Activated CD8-positive, alpha-beta T cell treated with anti-CD3 and anti-CD28 coated beads, Interleukin-2, amount 10 ng/mL, durations not matched to agents 7 days and 5 days (primary cell): ENCODE data around the gene AP3M1. TPM values are rescaled to one million over a fixed set of nuclear protein-coding genes. Genes with fewer than 3 reads are reported as not detected.

Experiments used
- ATAC-seq: fragments of 150-1000 bp; cut with Tn5 transposase; one replicate; pipeline ENCODE4 v1.10.0; 2021; ENCODE audit warnings: moderate library complexity
- CTCF ChIA-PET: fragments of 350-600 bp; sonication (Branson Sonifier 250); formaldehyde crosslinking; loops from one replicate; lab custom pipeline; 2021; ENCODE audit warnings: antibody characterized with exemption; lab: Charles Lee
- POLR2A ChIA-PET: fragments of 350-600 bp; sonication (Branson Sonifier 250); formaldehyde crosslinking; loops from one replicate; lab custom pipeline; 2021; ENCODE audit warnings: antibody characterized with exemption; lab: Charles Lee
- DNase-seq: peaks from one replicate; pipeline ENCODE4 v3.0.0-alpha.2; 2020
- H3K27ac Mint-ChIP-seq: one replicate; pipeline ENCODE4 v1.8.0; 2021; ENCODE audit warnings: mild to moderate bottlenecking, mixed read lengths
- H3K27me3 Mint-ChIP-seq: one replicate; pipeline ENCODE4 v1.8.0; 2021; ENCODE audit warnings: low read depth, mixed read lengths
- H3K36me3 Mint-ChIP-seq: one replicate; pipeline ENCODE4 v1.8.0; 2021; ENCODE audit warnings: low read depth, mixed read lengths
- H3K4me1 Mint-ChIP-seq: one replicate; pipeline ENCODE4 v1.8.0; 2021; ENCODE audit warnings: low read depth, mixed read lengths
- H3K4me3 Mint-ChIP-seq: one replicate; pipeline ENCODE4 v1.8.0; 2021; ENCODE audit warnings: mild to moderate bottlenecking, mixed read lengths
- H3K9me3 Mint-ChIP-seq: one replicate; pipeline ENCODE4 v1.8.0; 2022; ENCODE audit warnings: mixed read lengths; ENCODE audit not compliant: insufficient read depth
- total RNA-seq, 2 experiments: library from RNA; stranded (reverse); gene quantifications; one replicate each; pipeline ENCODE4 v1.2.3, GENCODE V29; 2021

The AP3M1 gene
- total RNA-seq, 2 experiments from 2014 or later = 44.2 to 49.1 TPM

GRCh38 chr10:74079936-74080590 lies 70.6 kb downstream of the AP3M1 start:
- POLR2A ChIA-PET = interaction anchor here (1.1 kb wide), 1 partner anchor 158 kb away, joined by 3 read pairs; no protein-coding TSS in a partner anchor
- no peak overlapping the region for H3K27ac Mint-ChIP-seq
- no peak overlapping the region for H3K4me3 Mint-ChIP-seq
- no peaks in the 10 kb centered on the region for H3K27me3 Mint-ChIP-seq
- peaks cover 38% of the 10 kb centered on the region for H3K4me1 Mint-ChIP-seq
- ATAC-seq (no peak), DNase-seq (no peak)
- H3K36me3 Mint-ChIP-seq = peaks cover 27% of the 10 kb centered on the region
- CTCF ChIA-PET = interaction anchor here (1.0 to 9.3 kb wide), 26 partner anchors 15 to 230 kb away, joined by 3 to 103 read pairs (median 6); no protein-coding TSS in a partner anchor
- H3K9me3 Mint-ChIP-seq = no peaks in the 10 kb centered on the region

- Mint-ChIP-seq H3K4me1 (peaks cover 36% of the 10 kb centered on the region), H3K27ac (no peak overlapping the region), H3K4me3 (no peak overlapping the region), H3K27me3 (no peaks in the 10 kb centered on the region), H3K9me3 (no peaks in the 10 kb centered on the region), H3K36me3 (peaks cover 30% of the 10 kb centered on the region)
- ATAC-seq = no peak
- CTCF ChIA-PET = interaction anchor here (1.1 to 9.3 kb wide), 17 partner anchors 10 to 231 kb away, joined by 3 to 103 read pairs (median 5); no protein-coding TSS in a partner anchor
- DNase-seq = no peak
- POLR2A ChIA-PET = interaction anchor here (1.1 kb wide), 1 partner anchor 158 kb away, joined by 3 read pairs; no protein-coding TSS in a partner anchor
Observed at GRCh38 chr10:74079028-74079935, 71.3 kb downstream of the AP3M1 start.

GRCh38 chr10:74078037-74078436 lies 72.6 kb downstream of the AP3M1 start:
- Mint-ChIP-seq H3K9me3 (no peaks in the 10 kb centered on the region), H3K4me1 (peaks cover 36% of the 10 kb centered on the region), H3K4me3 (no peak overlapping the region), H3K36me3 (peaks cover 36% of the 10 kb centered on the region), H3K27me3 (no peaks in the 10 kb centered on the region), H3K27ac (peak overlapping the region; percentile 61)
- DNase-seq (peak; percentile 69), ATAC-seq (peak; percentile 76)
- CTCF ChIA-PET = interaction anchor here (1.0 to 9.3 kb wide), 3 partner anchors 138 to 198 kb away, joined by 3 to 103 read pairs (median 39); no protein-coding TSS in a partner anchor
- POLR2A ChIA-PET = no interaction called here

- DNase-seq (no peak), ATAC-seq (no peak)
- no peaks in the 10 kb centered on the region for H3K27me3 Mint-ChIP-seq
- CTCF ChIA-PET = interaction anchor here (0.8 to 9.3 kb wide), 7 partner anchors 27 to 199 kb away, joined by 3 to 103 read pairs (median 12); no protein-coding TSS in a partner anchor
- peaks cover 36% of the 10 kb centered on the region for H3K4me1 Mint-ChIP-seq
- H3K9me3 Mint-ChIP-seq = no peaks in the 10 kb centered on the region
- peaks cover 41% of the 10 kb centered on the region for H3K36me3 Mint-ChIP-seq
- no peak overlapping the region for H3K27ac Mint-ChIP-seq
- no peak overlapping the region for H3K4me3 Mint-ChIP-seq
- POLR2A ChIA-PET = no interaction called here
Observed at GRCh38 chr10:74077416-74077815, 73.2 kb downstream of the AP3M1 start.

DNA sequence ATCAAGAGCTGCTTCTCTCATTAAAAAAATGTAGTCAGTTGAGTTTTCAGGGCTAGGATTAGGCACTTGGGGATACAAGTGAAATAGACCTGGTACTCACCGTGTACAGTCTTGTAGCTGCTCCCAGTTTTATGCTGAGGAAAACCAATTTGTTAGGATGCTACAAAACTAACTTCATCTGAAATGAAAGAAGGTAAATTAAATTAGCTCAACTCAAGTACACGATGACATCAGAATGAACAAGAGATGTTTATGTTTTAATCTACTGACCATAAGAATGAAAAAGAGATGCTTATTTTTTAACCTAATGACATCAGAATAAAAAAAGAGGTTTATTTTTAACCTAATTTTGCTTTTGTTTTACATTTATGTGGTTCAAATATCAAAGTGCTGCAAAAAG lies 73.7 kb downstream of the AP3M1 start:
- ATAC-seq = no peak
- ChIA-PET POLR2A (no interaction called here), CTCF (interaction anchor here (0.8 to 9.3 kb wide), 10 partner anchors 18 to 198 kb away, joined by 3 to 103 read pairs (median 6); no protein-coding TSS in a partner anchor)
- Mint-ChIP-seq H3K27me3 (no peaks in the 10 kb centered on the region), H3K4me1 (peaks cover 36% of the 10 kb centered on the region), H3K36me3 (peaks cover 42% of the 10 kb centered on the region), H3K27ac (no peak overlapping the region), H3K9me3 (no peaks in the 10 kb centered on the region), H3K4me3 (no peak overlapping the region)
- no peak for DNase-seq

- no peaks in the 10 kb centered on the region for H3K9me3 Mint-ChIP-seq
- POLR2A ChIA-PET = no interaction called here
- no peaks in the 10 kb centered on the region for H3K27me3 Mint-ChIP-seq
- DNase-seq = no peak
- H3K4me1 Mint-ChIP-seq = peaks cover 32% of the 10 kb centered on the region
- ATAC-seq = no peak
- peaks cover 46% of the 10 kb centered on the region for H3K36me3 Mint-ChIP-seq
- CTCF ChIA-PET = interaction anchor here (0.8 to 9.3 kb wide), 9 partner anchors 17 to 226 kb away, joined by 3 to 103 read pairs (median 6); no protein-coding TSS in a partner anchor
- H3K4me3 Mint-ChIP-seq = no peak overlapping the region
- H3K27ac Mint-ChIP-seq = no peak overlapping the region
Observed at GRCh38 chr10:74075906-74076305, 74.7 kb downstream of the AP3M1 start.

- Mint-ChIP-seq H3K9me3 (no peaks in the 10 kb centered on the region), H3K36me3 (peaks cover 43% of the 10 kb centered on the region), H3K27me3 (no peaks in the 10 kb centered on the region), H3K4me1 (peaks cover 3% of the 10 kb centered on the region), H3K4me3 (no peak overlapping the region), H3K27ac (no peak overlapping the region)
- CTCF ChIA-PET = interaction anchor here (1.2 to 1.6 kb wide), 2 partner anchors 9 to 132 kb away, joined by 3 to 6 read pairs; no protein-coding TSS in a partner anchor
- no peak for ATAC-seq
- POLR2A ChIA-PET = no interaction called here
- no peak for DNase-seq
Observed at GRCh38 chr10:74072503-74072902, 78.1 kb downstream of the AP3M1 start.

GRCh38 chr10:74071157-74071556 lies 79.5 kb downstream of the AP3M1 start:
- peaks cover 39% of the 10 kb centered on the region for H3K36me3 Mint-ChIP-seq
- POLR2A ChIA-PET = no interaction called here

More at GRCh38 chr10:74071157-74071556, 79.5 kb downstream of the AP3M1 start:
- H3K4me1 Mint-ChIP-seq = no peaks in the 10 kb centered on the region
- DNase-seq (no peak), ATAC-seq (no peak)
- no peak overlapping the region for H3K4me3 Mint-ChIP-seq
- no peak overlapping the region for H3K27ac Mint-ChIP-seq
- H3K27me3 Mint-ChIP-seq = no peaks in the 10 kb centered on the region
- no peaks in the 10 kb centered on the region for H3K9me3 Mint-ChIP-seq
- CTCF ChIA-PET = interaction anchor here (1.4 to 1.6 kb wide), 3 partner anchors 10 to 40 kb away, joined by 4 to 6 read pairs (median 5); no protein-coding TSS in a partner anchor

Other genes with a start within 250 kb of the AP3M1 start
- gene PLAU, start 239.7 kb downstream of the AP3M1 start, total RNA-seq = 1 to 10 TPM; 1.1 to 1.6 TPM
- 10 to 100 TPM; 31.2 to 33.2 TPM for gene VCL, start 152.7 kb downstream of the AP3M1 start, total RNA-seq
- gene ADK, start 393 bp upstream of the AP3M1 start, total RNA-seq = 10 to 100 TPM; 40.2 to 42.1 TPM